Left lung (tissue), 10 donors: ENCODE measurements around the gene ATXN1L. TPM values are rescaled to one million over a fixed set of nuclear protein-coding genes. Genes with fewer than 3 reads are reported as not detected.
A peak's percentile ranks its signal among the peaks of the same experiment; 100 is the strongest.

Experiments used
- ATAC-seq: fragments of 200-7000 bp; cut with Tn5 transposase; one replicate; pipeline ENCODE4 v1.9.1; 2020; ENCODE audit warnings: moderate library complexity
- DNase-seq, 4 donors: peaks; one replicate each; pipeline ENCODE4 v3.0.0-alpha.2; 2013 to 2020
- H3K27ac ChIP-seq, 2 donors: fragments of 200-600 bp; sonication (generic) in 1 of 2; one replicate each; pipeline versions ENCODE4 v1.5.0 to v1.8.0; 2020 to 2021
- H3K27me3 ChIP-seq, 2 donors: fragments of 200-600 bp; sonication (generic) in 1 of 2; one replicate each; pipeline versions ENCODE4 v1.5.0 to v1.8.0; 2020 to 2021
- H3K36me3 ChIP-seq, 2 donors: fragments of 200-600 bp; sonication (generic) in 1 of 2; one replicate each; pipeline versions ENCODE4 v1.5.0 to v1.8.0; 2020 to 2021
- H3K4me1 ChIP-seq, 2 donors: fragments of 200-600 bp; one replicate each; pipeline ENCODE4 v1.8.0; 2021
- H3K4me3 ChIP-seq, 2 donors: fragments of 200-600 bp; sonication (generic) in 1 of 2; one replicate each; pipeline versions ENCODE4 v1.5.0 to v1.8.0; 2020 to 2021; ENCODE audit warnings: mild to moderate bottlenecking in 1 of 2
- H3K9me3 ChIP-seq, 2 donors: fragments of 200-600 bp; sonication (generic) in 1 of 2; one replicate each; pipeline versions ENCODE4 v1.5.0 to v1.8.0; 2020 to 2021
- CTCF ChIP-seq, 2 donors: fragments of 200-600 bp; sonication (generic) in 1 of 2; IDR thresholded peaks; one replicate each; pipeline versions ENCODE4 v1.5.0 to v1.8.0; 2021; ENCODE audit warnings: antibody characterized with exemption in 2 of 2
- intact Hi-C, 2 donors: fragments of 100-400 bp; cut with DNase I; formaldehyde crosslinking; loops; one replicate each; pipeline versions ENCODE4 v1.11.2 to v1.14.2; 2022
- polyA plus RNA-seq, 6 donors: library from polyadenylated mRNA; unstranded; fragments of 120-200 nt; gene quantifications; one replicate each; pipeline ENCODE4 v1.2.1, GENCODE V29; 2013; ENCODE audit not compliant: insufficient read length in 6 of 6
- total RNA-seq, 2 donors: library from RNA; stranded (reverse); fragmentation: NEBNext Ultra II Directional; extraction: Animal tissue kit (Norgen Biotek cat#: 25700); gene quantifications; one replicate each; pipeline ENCODE4 v1.2.1, GENCODE V29; 2021
- donor health status: DM: no; HTN: yes; CAD: no.
- donor health status: DM: no; HTN: no; CAD: no.

ATXN1L gene
- total and polyA plus RNA-seq, 8 donors, result 22.8 to 32.9 (median 30.0) TPM

GRCh38 chr16:71882505-71883167 is 36.9 kb downstream of the ATXN1L start:
- Histone ChIP-seq H3K27ac (peak overlapping the region; percentile 82 to 92), H3K4me3 (peak overlapping the region in 1 of 2 donors; percentile 97), H3K9me3 (no peaks in the 10 kb centered on the region), H3K4me1 (peaks cover 0 to 48% of the 10 kb centered on the region in 2 donors), H3K36me3 (peaks cover 0 to 7% of the 10 kb centered on the region in 2 donors), H3K27me3 (no peaks in the 10 kb centered on the region)
- intact Hi-C loops, result no loop called here
- ATAC-seq, result peak; percentile 74
- peak in 2 of 4 donors; percentile 52 to 70 for DNase-seq
- peak; percentile 90 to 95 for TF ChIP-seq CTCF (IDR thresholded peaks at IDR 0.05)

GRCh38 chr16:71883168-71883848 is 37.5 kb downstream of the ATXN1L start:
- DNase-seq (peak; percentile 25 to 67 (median 56)), ATAC-seq (peak; percentile 62)
- Histone ChIP-seq H3K9me3 (no peaks in the 10 kb centered on the region), H3K27ac (peak overlapping the region; percentile 82 to 92), H3K4me3 (peak overlapping the region; percentile 91 to 97), H3K4me1 (peaks cover 0 to 48% of the 10 kb centered on the region in 2 donors), H3K36me3 (peaks cover 0 to 7% of the 10 kb centered on the region in 2 donors), H3K27me3 (no peaks in the 10 kb centered on the region)
- peak in 1 of 2 donors; percentile 35 for TF ChIP-seq CTCF (IDR thresholded peaks at IDR 0.05)
- intact Hi-C loops, result no loop called here

GRCh38 chr16:71883849-71884638 is 38.3 kb downstream of the ATXN1L start, which contains the start of gene ZNF821:
ZNF821 (minus strand) TSS chr16:71884182; CDS start chr16:71879946, 4,236 bp downstream.
- ATAC-seq, result peak; percentile 92
- TF ChIP-seq CTCF (IDR thresholded peaks at IDR 0.05), result peak in 1 of 2 donors; percentile 32
- peak; percentile 78 to 95 (median 88) for DNase-seq
- intact Hi-C loops, result no loop called here
- H3K27ac ChIP-seq, result peak within 1 kb of the TSS; percentile 82 to 92
- H3K36me3 ChIP-seq, result peaks cover 0 to 3% of the 10 kb centered on the region in 2 donors
- H3K9me3 ChIP-seq, result no peaks in the 10 kb centered on the region
- H3K27me3 ChIP-seq, result no peaks in the 10 kb centered on the region
- peaks cover 0 to 48% of the 10 kb centered on the region in 2 donors for H3K4me1 ChIP-seq
- H3K4me3 ChIP-seq, result peak within 1 kb of the TSS; percentile 91 to 97

GRCh38 chr16:71885261-71885650 is 39.5 kb downstream of the ATXN1L start:
- Histone ChIP-seq H3K4me1 (peaks cover 0 to 47% of the 10 kb centered on the region in 2 donors), H3K9me3 (no peaks in the 10 kb centered on the region), H3K27me3 (no peaks in the 10 kb centered on the region), H3K4me3 (peak overlapping the region in 1 of 2 donors; percentile 97), H3K27ac (peak overlapping the region in 1 of 2 donors; percentile 82), H3K36me3 (no peaks in the 10 kb centered on the region)
- ATAC-seq (no peak), DNase-seq (peak in 1 of 4 donors; percentile 40)
- intact Hi-C loops, result no loop called here
- TF ChIP-seq CTCF (IDR thresholded peaks at IDR 0.05), result no peak
